ENCODE measurements around the gene TEKT3.

DNA sequence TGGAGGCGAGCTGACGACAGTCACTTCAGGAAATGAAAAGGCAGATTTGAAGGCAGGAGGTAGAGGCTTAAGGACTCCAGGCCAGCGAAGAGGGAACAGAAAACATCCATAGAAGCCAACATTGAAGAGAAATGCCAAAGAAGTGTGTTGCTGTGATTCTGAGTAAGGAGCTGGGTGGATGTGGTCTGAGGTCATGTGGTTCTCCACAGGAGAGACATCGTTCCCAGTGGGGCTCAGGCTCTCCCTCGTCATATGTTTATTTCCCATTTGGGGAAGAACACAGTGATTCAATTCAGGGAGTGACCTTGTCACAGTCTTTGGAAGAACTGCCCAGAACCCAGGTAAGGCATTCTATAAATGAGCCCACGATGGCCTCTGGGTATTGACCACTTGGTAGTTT lies 69.7 kb downstream of the TEKT3 start:
- TF ChIP-seq, protein P1, sequence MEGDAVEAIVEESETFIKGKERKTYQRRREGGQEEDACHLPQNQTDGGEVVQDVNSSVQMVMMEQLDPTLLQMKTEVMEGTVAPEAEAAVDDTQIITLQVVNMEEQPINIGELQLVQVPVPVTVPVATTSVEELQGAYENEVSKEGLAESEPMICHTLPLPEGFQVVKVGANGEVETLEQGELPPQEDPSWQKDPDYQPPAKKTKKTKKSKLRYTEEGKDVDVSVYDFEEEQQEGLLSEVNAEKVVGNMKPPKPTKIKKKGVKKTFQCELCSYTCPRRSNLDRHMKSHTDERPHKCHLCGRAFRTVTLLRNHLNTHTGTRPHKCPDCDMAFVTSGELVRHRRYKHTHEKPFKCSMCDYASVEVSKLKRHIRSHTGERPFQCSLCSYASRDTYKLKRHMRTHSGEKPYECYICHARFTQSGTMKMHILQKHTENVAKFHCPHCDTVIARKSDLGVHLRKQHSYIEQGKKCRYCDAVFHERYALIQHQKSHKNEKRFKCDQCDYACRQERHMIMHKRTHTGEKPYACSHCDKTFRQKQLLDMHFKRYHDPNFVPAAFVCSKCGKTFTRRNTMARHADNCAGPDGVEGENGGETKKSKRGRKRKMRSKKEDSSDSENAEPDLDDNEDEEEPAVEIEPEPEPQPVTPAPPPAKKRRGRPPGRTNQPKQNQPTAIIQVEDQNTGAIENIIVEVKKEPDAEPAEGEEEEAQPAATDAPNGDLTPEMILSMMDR (IDR thresholded peaks at IDR 0.05): no peak
- TF ChIP-seq POLR2A (IDR thresholded peaks at IDR 0.05): no peak

All from heart left ventricle (tissue), 13 donors.